GM21367 (cell line): Measurements from ENCODE around the gene TBC1D1.

Source experiments
- ATAC-seq: cut with Tn5 transposase; IDR thresholded peaks from one replicate; pipeline ENCODE4 v1.9.1; 2021; ENCODE audit not compliant: unreplicated experiment

Gene TBC1D1

GRCh38 chr4:38162240-38162784 lies 271.4 kb downstream of the TBC1D1 start:
- no peak for ATAC-seq

GRCh38 chr4:38163216-38164006 lies 272.5 kb downstream of the TBC1D1 start:
- no peak for ATAC-seq

- no peak for ATAC-seq
Measured at GRCh38 chr4:38164346-38164745, 273.5 kb downstream of the TBC1D1 start.

GRCh38 chr4:38166082-38166481 lies 275.2 kb downstream of the TBC1D1 start:
- ATAC-seq = no peak

GRCh38 chr4:38166768-38167167 lies 275.9 kb downstream of the TBC1D1 start:
- no peak for ATAC-seq

- ATAC-seq = no peak
Measured at GRCh38 chr4:38167973-38168372, 277.1 kb downstream of the TBC1D1 start.

GRCh38 chr4:38169524-38169923 lies 278.6 kb downstream of the TBC1D1 start:
- no peak for ATAC-seq

GRCh38 chr4:38170338-38171169 lies 279.7 kb downstream of the TBC1D1 start:
- ATAC-seq = no peak

GRCh38 chr4:38172078-38172477 lies 281.2 kb downstream of the TBC1D1 start:
- no peak for ATAC-seq

- ATAC-seq = no peak
Measured at GRCh38 chr4:38173935-38174518, 283.1 kb downstream of the TBC1D1 start.

GRCh38 chr4:38174801-38175200 lies 283.9 kb downstream of the TBC1D1 start:
- no peak for ATAC-seq

GRCh38 chr4:38176165-38176564 lies 285.3 kb downstream of the TBC1D1 start:
- no peak for ATAC-seq

- ATAC-seq = no peak
Measured at GRCh38 chr4:38177035-38177546, 286.2 kb downstream of the TBC1D1 start.

GRCh38 chr4:38177641-38178391 lies 286.9 kb downstream of the TBC1D1 start:
- no peak for ATAC-seq

- ATAC-seq = no peak
Measured at GRCh38 chr4:38178392-38178995, 287.6 kb downstream of the TBC1D1 start.

GRCh38 chr4:38179690-38180377 lies 288.9 kb downstream of the TBC1D1 start:
- ATAC-seq = no peak

GRCh38 chr4:38180456-38180855 lies 289.6 kb downstream of the TBC1D1 start:
- no peak for ATAC-seq

- ATAC-seq = no peak
Measured at GRCh38 chr4:38181286-38181685, 290.4 kb downstream of the TBC1D1 start.

GRCh38 chr4:38182334-38182998 lies 291.6 kb downstream of the TBC1D1 start:
- no peak for ATAC-seq
